Endothelial cell of umbilical vein (primary cell): ENCODE measurements around the gene LGI4. TPM values are rescaled to one million over a fixed set of nuclear protein-coding genes. Genes with fewer than 3 reads are reported as not detected.

Experiments used
- BruUV-seq: library from RNA; stranded (reverse); fragments of 400-500 nt; replicated peaks from 2 replicates; lab custom pipeline; 2021; lab: Mats Ljungman, UMichigan
- CTCF ChIA-PET: fragments of 300-600, 350-600 bp; sonication (Branson Sonifier 250); formaldehyde crosslinking; loops from one replicate; lab custom pipeline; 2021; ENCODE audit warnings: antibody characterized with exemption, inconsistent platforms; lab: Charles Lee
- POLR2A ChIA-PET: fragments of 300-600, 350-600 bp; sonication (Branson Sonifier 250); formaldehyde crosslinking; loops from one replicate; lab custom pipeline; 2021; ENCODE audit warnings: antibody characterized with exemption, inconsistent platforms; lab: Charles Lee
- DNase-seq: peaks from one replicate; pipeline ENCODE4 v3.0.0-alpha.2; 2011; ENCODE audit warnings: low read depth, low spot score
- FAIRE-seq: peaks from 2 replicates; lab custom pipeline; 2011; peaks lifted over from hg19 to GRCh38; lab: Jason Lieb, UNC
- H2AFZ ChIP-seq: 2 replicates; pipeline ENCODE4 v1.6.0; 2012; ENCODE audit warnings: low read depth, low read length, control low read depth, inconsistent platforms
- H3K27ac ChIP-seq: 2 replicates; pipeline ENCODE4 v1.5.1; 2011; ENCODE audit warnings: low read depth, mild to moderate bottlenecking, control low read depth, low read length, moderate library complexity; ENCODE audit not compliant: insufficient read depth
- H3K27me3 ChIP-seq, 2 experiments: 2 replicates each; pipeline versions ENCODE4 v1.6.0 to v1.6.1; 2011; ENCODE audit warnings: low read length in 2 of 2, mixed read lengths in 1 of 2; ENCODE audit not compliant: control insufficient read depth in 2 of 2, insufficient read depth in 2 of 2
- H3K36me3 ChIP-seq, 2 experiments: 2 replicates in 1 of 2; 3 replicates in 1 of 2; pipeline ENCODE4 v1.5.1; 2011; ENCODE audit warnings: low read length in 2 of 2, mild to moderate bottlenecking in 1 of 2, moderate library complexity in 1 of 2; ENCODE audit not compliant: control insufficient read depth in 2 of 2, insufficient read depth in 2 of 2; ENCODE audit errors: extremely low read depth in 1 of 2
- H3K4me1 ChIP-seq: 3 replicates; pipeline ENCODE4 v1.5.1; 2011; ENCODE audit warnings: mild to moderate bottlenecking, low read length; ENCODE audit not compliant: control insufficient read depth, insufficient read depth; ENCODE audit errors: extremely low read depth
- H3K4me2 ChIP-seq: 2 replicates; pipeline ENCODE4 v1.6.1; 2011; ENCODE audit warnings: low read length, control low read depth, mixed read lengths; ENCODE audit not compliant: insufficient read depth
- H3K4me3 ChIP-seq, 3 experiments: fragments of 200-600 bp in 1 of 3; sonication (generic), shearing (Covaris generic) in 1 of 3; replicated peaks in 1 of 3; 2 replicates each; pipeline ENCODE4 v1.5.1; 2011 to 2016; ENCODE audit warnings: control low read depth in 3 of 3, low read length in 3 of 3, mild to moderate bottlenecking in 2 of 3, inconsistent platforms in 1 of 3, low read depth in 1 of 3, moderate library complexity in 1 of 3; ENCODE audit not compliant: insufficient read depth in 1 of 3
- H3K79me2 ChIP-seq: 2 replicates; pipeline ENCODE4 v1.6.0; 2012; ENCODE audit warnings: low read length, inconsistent platforms; ENCODE audit not compliant: control insufficient read depth, insufficient read depth
- H3K9ac ChIP-seq: replicated peaks from 2 replicates; pipeline ENCODE3; 2011; ENCODE audit warnings: low read length, control low read depth; ENCODE audit not compliant: insufficient read depth; ENCODE audit errors: extremely low read depth
- H3K9me1 ChIP-seq: replicated peaks from 3 replicates; pipeline ENCODE4 v1.6.0; 2011; ENCODE audit warnings: mild to moderate bottlenecking, low read length; ENCODE audit not compliant: control insufficient read depth, insufficient read depth; ENCODE audit errors: extremely low read depth
- H3K9me3 ChIP-seq: replicated peaks from 2 replicates; pipeline ENCODE4 v1.5.1; 2012; ENCODE audit warnings: low read length, inconsistent platforms; ENCODE audit not compliant: control insufficient read depth, insufficient read depth
- H4K20me1 ChIP-seq: replicated peaks from 2 replicates; pipeline ENCODE3; 2011; ENCODE audit warnings: mild to moderate bottlenecking, low read length; ENCODE audit not compliant: control insufficient read depth, insufficient read depth; ENCODE audit errors: extremely low read depth
- EZH2 ChIP-seq: IDR thresholded peaks from 2 replicates; pipeline ENCODE4 v1.6.1; 2012; ENCODE audit warnings: borderline replicate concordance, low read depth, mild to moderate bottlenecking, moderate library complexity, low read length, inconsistent platforms; ENCODE audit not compliant: severe bottlenecking
- GATA2 ChIP-seq: IDR thresholded peaks from 2 replicates; pipeline ENCODE4 v1.7.0; 2011; ENCODE audit warnings: low read depth, mild to moderate bottlenecking, moderate library complexity, mixed read lengths, low read length; ENCODE audit not compliant: insufficient read length, insufficient read depth
- JUN ChIP-seq: IDR thresholded peaks from 2 replicates; pipeline ENCODE4 v1.6.1; 2011; ENCODE audit warnings: borderline replicate concordance, low read depth; ENCODE audit not compliant: insufficient read length, insufficient read depth
- POLR2A ChIP-seq: IDR thresholded peaks from 2 replicates; pipeline ENCODE4 v1.6.1; 2012; ENCODE audit warnings: low read depth, mild to moderate bottlenecking, control low read depth, low read length
- dilution Hi-C: fragments of 300-500 bp; cut with MboI; formaldehyde crosslinking; loops from one replicate; pipeline ENCODE4 v1.15.0; 2019; ENCODE audit warnings: low sequenced_read_pairs; ENCODE audit not compliant: extremely low pct_ligation_motif_present
- intact Hi-C: fragments of 100-400 bp; cut with micrococcal nuclease; formaldehyde crosslinking; loops from one replicate; pipeline ENCODE4 v1.10.0; 2022
- polyA plus RNA-seq, 4 experiments: library from polyadenylated mRNA; depleted of rRNA in 3 of 4; stranded (reverse) in 3 of 4; unstranded in 1 of 4; fragments of >200 nt; gene quantifications; 2 replicates each; pipeline versions ENCODE4 v1.2.1 to v1.2.3, GENCODE V29; 2011 to 2012; ENCODE audit warnings: missing spikeins in 1 of 4
- total RNA-seq: library from RNA; stranded (reverse); gene quantifications from 2 replicates; pipeline ENCODE4 v1.2.3, GENCODE V29; 2021
- TF ChIP-seq, protein P1 (sequence below): IDR thresholded peaks from 2 replicates; pipeline ENCODE4 v1.6.1; 2011; ENCODE audit not compliant: insufficient read depth, insufficient read length

LGI4 gene
- total and polyA plus RNA-seq, 2 donors (not counting 3 experiments of a cell fraction or from before 2014, with no cell fraction given): not detected

DNA sequence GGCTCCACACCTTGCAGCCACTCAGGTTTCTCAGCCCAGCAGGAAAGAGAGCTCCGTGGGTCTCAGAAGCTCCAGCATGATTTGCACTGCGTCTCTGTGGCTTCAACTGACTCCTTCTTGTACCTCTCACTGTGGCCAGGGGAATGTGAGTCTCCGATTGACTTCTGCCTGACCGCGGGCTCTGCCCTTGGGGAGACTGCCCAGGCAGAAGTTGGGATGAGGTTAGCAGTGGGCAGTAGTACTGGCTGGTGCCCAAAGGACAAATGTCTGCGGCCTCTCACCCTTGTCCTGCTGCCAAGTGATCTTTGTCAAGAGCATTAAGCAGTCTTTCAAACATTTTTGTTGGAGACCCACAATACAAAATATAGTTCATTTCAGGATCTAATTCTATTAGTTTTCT, 53.7 kb downstream of the LGI4 start:
- Histone ChIP-seq H3K36me3 (no peaks in the 10 kb centered on the region), H3K9me1 (no peaks in the 10 kb centered on the region), H3K4me1 (no peaks in the 10 kb centered on the region), H4K20me1 (no peaks in the 10 kb centered on the region), H3K79me2 (no peaks in the 10 kb centered on the region), H3K27me3 (no peaks in the 10 kb centered on the region), H3K9ac (no peak overlapping the region), H3K4me3 (no peak overlapping the region), H3K9me3 (no peaks in the 10 kb centered on the region), H2AFZ (no peak overlapping the region), H3K27ac (no peak overlapping the region), H3K4me2 (no peak overlapping the region)
- TF ChIP-seq, protein P1, sequence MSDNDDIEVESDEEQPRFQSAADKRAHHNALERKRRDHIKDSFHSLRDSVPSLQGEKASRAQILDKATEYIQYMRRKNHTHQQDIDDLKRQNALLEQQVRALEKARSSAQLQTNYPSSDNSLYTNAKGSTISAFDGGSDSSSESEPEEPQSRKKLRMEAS: no peak
- no peak for TF ChIP-seq EZH2
- TF ChIP-seq GATA2: no peak
- TF ChIP-seq JUN: no peak
- intact Hi-C loops: no loop called here
- CTCF ChIA-PET: interaction anchor here (0.8 to 1.6 kb wide), 2 partner anchors 14 to 37 kb away, joined by 5 read pairs; no protein-coding TSS in a partner anchor
- FAIRE-seq (no peak), DNase-seq (no peak)
- no TSS peak for BruUV-seq
- dilution Hi-C loops: no loop called here
- POLR2A ChIA-PET: no interaction called here

DNA sequence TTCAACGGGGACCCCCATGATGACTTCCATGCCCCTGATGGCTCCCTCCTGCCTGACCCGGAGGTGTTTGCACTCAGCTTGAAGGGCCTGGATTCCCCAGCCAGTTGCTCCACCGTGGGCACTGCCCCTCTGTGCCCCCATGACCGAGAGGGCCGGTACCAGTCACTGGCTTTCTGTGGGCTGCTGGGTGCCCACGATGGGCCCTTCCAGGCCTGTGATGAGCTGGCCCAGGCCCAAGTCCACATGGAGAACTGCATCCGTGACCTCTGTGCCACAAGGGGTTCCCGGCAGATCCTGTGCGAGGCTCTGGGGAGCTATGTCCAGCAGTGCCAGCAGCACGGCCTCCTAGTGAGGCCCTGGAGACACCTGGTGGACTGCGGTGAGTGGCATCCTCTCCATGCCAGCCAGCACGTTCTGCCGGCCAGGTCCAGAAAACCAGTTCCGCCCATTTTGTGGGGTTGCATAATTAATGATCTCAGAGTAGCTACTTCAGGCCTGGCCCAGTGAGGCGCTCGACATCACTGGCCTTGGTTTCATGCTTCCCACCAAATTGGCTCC, 54.2 kb downstream of the LGI4 start:
- H3K4me2 ChIP-seq: no peak overlapping the region
- H4K20me1 ChIP-seq: no peaks in the 10 kb centered on the region
- H3K79me2 ChIP-seq: no peaks in the 10 kb centered on the region
- no peak overlapping the region for H3K9ac ChIP-seq
- DNase-seq (no peak), FAIRE-seq (no peak)
- dilution Hi-C loops (no loop called here), intact Hi-C loops (no loop called here)
- no TSS peak for BruUV-seq
- POLR2A ChIA-PET: no interaction called here
- no peak for TF ChIP-seq POLR2A
- no peak for TF ChIP-seq EZH2
- no peak overlapping the region for H2AFZ ChIP-seq
- H3K9me3 ChIP-seq: no peaks in the 10 kb centered on the region
- no peaks in the 10 kb centered on the region for H3K9me1 ChIP-seq
- H3K4me3 ChIP-seq: no peak overlapping the region
- H3K36me3 ChIP-seq: no peaks in the 10 kb centered on the region
- H3K4me1 ChIP-seq: no peaks in the 10 kb centered on the region
- no peaks in the 10 kb centered on the region for H3K27me3 ChIP-seq
- CTCF ChIA-PET: interaction anchor here (0.8 to 1.8 kb wide), 3 partner anchors 14 to 36 kb away, joined by 4 to 5 read pairs (median 5); no protein-coding TSS in a partner anchor
- no peak overlapping the region for H3K27ac ChIP-seq
